Body of pancreas (tissue), 4 donors: ENCODE measurements around the gene YOD1.

Experiments used
- POLR2A ChIP-seq, 3 donors: fragments of 450-650 bp; IDR thresholded peaks; one replicate each; pipeline ENCODE4 v1.6.1; 2016; ENCODE audit warnings: antibody characterized with exemption in 3 of 3, mild to moderate bottlenecking in 2 of 3
- TF ChIP-seq, protein P1 (sequence below), 7 experiments: fragments of 450-650 bp in 4 of 7; fragments of 200-600 bp in 3 of 7; sonication (generic) in 3 of 7; IDR thresholded peaks; one replicate each; pipeline ENCODE4 v1.5.1; 2016 to 2019; ENCODE audit warnings: antibody characterized with exemption in 7 of 7

DNA sequence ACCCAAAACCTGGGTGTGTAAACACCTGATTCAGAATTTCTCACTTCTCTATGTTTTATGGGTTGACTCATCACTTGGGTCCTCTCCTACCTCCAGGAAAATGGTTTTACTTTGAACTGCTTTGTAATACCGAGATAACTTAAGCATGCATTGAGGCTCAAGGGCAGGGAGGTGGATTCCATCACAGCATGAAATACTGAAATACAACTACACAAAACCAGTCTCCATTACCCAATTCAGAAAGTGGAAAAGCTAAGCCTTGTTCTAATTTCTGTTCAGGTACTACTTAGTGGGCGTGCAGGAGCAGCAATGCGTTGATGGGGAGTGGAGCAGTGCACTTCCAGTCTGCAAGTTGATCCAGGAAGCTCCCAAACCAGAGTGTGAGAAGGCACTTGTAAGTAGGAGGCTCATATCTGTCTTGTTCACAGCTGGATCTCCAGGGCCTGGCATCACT lies 46.9 kb upstream of the YOD1 start:
- TF ChIP-seq POLR2A (IDR thresholded peaks at IDR 0.05), result no peak
- TF ChIP-seq, protein P1, sequence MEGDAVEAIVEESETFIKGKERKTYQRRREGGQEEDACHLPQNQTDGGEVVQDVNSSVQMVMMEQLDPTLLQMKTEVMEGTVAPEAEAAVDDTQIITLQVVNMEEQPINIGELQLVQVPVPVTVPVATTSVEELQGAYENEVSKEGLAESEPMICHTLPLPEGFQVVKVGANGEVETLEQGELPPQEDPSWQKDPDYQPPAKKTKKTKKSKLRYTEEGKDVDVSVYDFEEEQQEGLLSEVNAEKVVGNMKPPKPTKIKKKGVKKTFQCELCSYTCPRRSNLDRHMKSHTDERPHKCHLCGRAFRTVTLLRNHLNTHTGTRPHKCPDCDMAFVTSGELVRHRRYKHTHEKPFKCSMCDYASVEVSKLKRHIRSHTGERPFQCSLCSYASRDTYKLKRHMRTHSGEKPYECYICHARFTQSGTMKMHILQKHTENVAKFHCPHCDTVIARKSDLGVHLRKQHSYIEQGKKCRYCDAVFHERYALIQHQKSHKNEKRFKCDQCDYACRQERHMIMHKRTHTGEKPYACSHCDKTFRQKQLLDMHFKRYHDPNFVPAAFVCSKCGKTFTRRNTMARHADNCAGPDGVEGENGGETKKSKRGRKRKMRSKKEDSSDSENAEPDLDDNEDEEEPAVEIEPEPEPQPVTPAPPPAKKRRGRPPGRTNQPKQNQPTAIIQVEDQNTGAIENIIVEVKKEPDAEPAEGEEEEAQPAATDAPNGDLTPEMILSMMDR (IDR thresholded peaks at IDR 0.05), result no peak
